Liver (tissue), 3 donors: ENCODE results near the gene CACNA1C.

Source experiments
- ATF3 ChIP-seq: IDR thresholded peaks from 2 replicates; pipeline ENCODE4 v1.6.1; 2016; ENCODE audit warnings: antibody characterized with exemption
- CTCF ChIP-seq: fragments of 150-350 bp; IDR thresholded peaks from 2 replicates; pipeline ENCODE4 v1.5.1; 2017; ENCODE audit warnings: improper control_type of control experiment, low read depth, low read length; ENCODE audit not compliant: missing input control
- GABPA ChIP-seq, 2 donors: IDR thresholded peaks in 1 of 2; conservative IDR thresholded peaks in 1 of 2; 2 replicates each; pipeline ENCODE4 v1.6.1; 2016; ENCODE audit warnings: antibody characterized with exemption in 2 of 2, mild to moderate bottlenecking in 1 of 2, moderate library complexity in 1 of 2
- JUND ChIP-seq, 2 donors: IDR thresholded peaks; 2 replicates each; pipeline ENCODE4 v1.6.1; 2016; ENCODE audit warnings: antibody characterized with exemption in 2 of 2
- MAX ChIP-seq: IDR thresholded peaks from 2 replicates; pipeline ENCODE4 v1.6.1; 2016; ENCODE audit warnings: antibody characterized with exemption
- REST ChIP-seq: IDR thresholded peaks from 2 replicates; pipeline ENCODE4 v1.6.1; 2016; ENCODE audit warnings: antibody characterized with exemption, mild to moderate bottlenecking
- RXRA ChIP-seq, 2 donors: IDR thresholded peaks; 2 replicates each; pipeline ENCODE4 v1.6.1; 2017 to 2018; ENCODE audit warnings: antibody characterized with exemption in 2 of 2, mild to moderate bottlenecking in 1 of 2
- TAF1 ChIP-seq: conservative IDR thresholded peaks from 2 replicates; pipeline ENCODE4 v1.6.1; 2016; ENCODE audit warnings: antibody characterized with exemption, mild to moderate bottlenecking
- YY1 ChIP-seq: IDR thresholded peaks from 2 replicates; pipeline ENCODE4 v1.6.1; 2016; ENCODE audit warnings: antibody characterized with exemption, mild to moderate bottlenecking
- donor health status: healthy.
- donor health status: healthy.

GRCh38 chr12:2429032-2429431 is 376.2 kb downstream of the CACNA1C start:
- no peak for TF ChIP-seq CTCF
- TF ChIP-seq YY1: no peak
- TF ChIP-seq REST: no peak
- TF ChIP-seq JUND (IDR thresholded peaks at IDR 0.05): no peak
- no peak for TF ChIP-seq ATF3
- TF ChIP-seq MAX: no peak
- no peak for TF ChIP-seq GABPA (IDR thresholded peaks at IDR 0.05 in 1 of 2, conservative IDR thresholded peaks at IDR 0.05 in 1 of 2)
- TF ChIP-seq TAF1: no peak
- TF ChIP-seq RXRA (IDR thresholded peaks at IDR 0.05): no peak
